H1 (cell line): ENCODE data around the gene SLC13A2. TPM values are rescaled to one million over a fixed set of nuclear protein-coding genes. Genes with fewer than 3 reads are reported as not detected.

Source experiments
- CTCF ChIA-PET: fragments of 300-600 bp; sonication (Branson Sonifier 250); formaldehyde crosslinking; loops from one replicate; lab custom pipeline; 2021; ENCODE audit not compliant: partially characterized antibody; lab: Charles Lee
- POLR2A ChIA-PET: fragments of 300-600 bp; sonication (Branson Sonifier 250); formaldehyde crosslinking; loops from one replicate; lab custom pipeline; 2021; ENCODE audit warnings: inconsistent platforms; ENCODE audit not compliant: partially characterized antibody; lab: Charles Lee
- DNase-seq, 2 experiments: peaks; one replicate each; pipeline versions ENCODE4 v3.0.0 to v3.0.0-alpha.2; 2010 to 2022; ENCODE audit warnings: low spot score in 2 of 2, low read depth in 1 of 2, mixed read lengths in 1 of 2
- FAIRE-seq: peaks from 2 replicates; lab custom pipeline; 2011; peaks lifted over from hg19 to GRCh38; lab: Jason Lieb, UNC
- H2AFZ ChIP-seq: 2 replicates; pipeline ENCODE4 v1.8.1; 2012; ENCODE audit warnings: low read length, inconsistent platforms
- H2AK5ac ChIP-seq: 2 replicates; pipeline ENCODE4 v1.6.1; 2013; ENCODE audit warnings: low read depth, low read length
- H2BK120ac ChIP-seq: replicated peaks from 2 replicates; pipeline ENCODE3; 2013; ENCODE audit warnings: low read depth, low read length, inconsistent platforms
- H2BK12ac ChIP-seq: 2 replicates; pipeline ENCODE4 v1.6.1; 2013; ENCODE audit warnings: low read depth, low read length
- H2BK15ac ChIP-seq: 2 replicates; pipeline ENCODE4 v1.6.1; 2013; ENCODE audit warnings: low read length
- H2BK20ac ChIP-seq: 2 replicates; pipeline ENCODE4 v1.6.1; 2013; ENCODE audit warnings: low read length
- H2BK5ac ChIP-seq: 2 replicates; pipeline ENCODE4 v1.6.1; 2013; ENCODE audit warnings: low read depth, low read length
- H3K14ac ChIP-seq: 2 replicates; pipeline ENCODE4 v1.6.1; 2013; ENCODE audit warnings: inconsistent platforms; ENCODE audit not compliant: insufficient read length
- H3K18ac ChIP-seq: 2 replicates; pipeline ENCODE4 v1.6.1; 2013; ENCODE audit warnings: low read length; ENCODE audit errors: extremely low read depth
- H3K23ac ChIP-seq: 2 replicates; pipeline ENCODE4 v1.6.1; 2013; ENCODE audit warnings: inconsistent platforms; ENCODE audit not compliant: insufficient read length
- H3K23me2 ChIP-seq: 2 replicates; pipeline ENCODE4 v1.6.1; 2013; ENCODE audit warnings: low read depth, low read length
- H3K27ac ChIP-seq: 2 replicates; pipeline ENCODE4 v1.6.1; 2011; ENCODE audit warnings: low read depth, low read length, inconsistent platforms
- H3K27me3 ChIP-seq, 4 experiments: replicated peaks in 1 of 4; 1 replicate in 1 of 4; 2 replicates in 3 of 4; pipeline versions ENCODE4 v1.6.1 to v1.8.1; 2011 to 2013; ENCODE audit warnings: low read length in 3 of 4, mild to moderate bottlenecking in 3 of 4, inconsistent platforms in 2 of 4, mixed read lengths in 2 of 4, moderate library complexity in 1 of 4; ENCODE audit not compliant: control insufficient read depth in 3 of 4, insufficient read depth in 3 of 4; ENCODE audit errors: extremely low read depth in 1 of 4
- H3K36me3 ChIP-seq, 4 experiments: 2 replicates each; pipeline versions ENCODE4 v1.6.1 to v1.8.1; 2011 to 2013; ENCODE audit warnings: mild to moderate bottlenecking in 4 of 4, low read length in 3 of 4, moderate library complexity in 2 of 4, control low read depth in 1 of 4, inconsistent platforms in 1 of 4; ENCODE audit not compliant: insufficient read depth in 4 of 4, control insufficient read depth in 2 of 4
- H3K4ac ChIP-seq: replicated peaks from 2 replicates; pipeline ENCODE3; 2013; ENCODE audit warnings: low read length, low read depth, mixed read lengths, inconsistent platforms; ENCODE audit not compliant: insufficient read length
- H3K4me1 ChIP-seq, 4 experiments: replicated peaks in 1 of 4; 1 replicate in 1 of 4; 2 replicates in 3 of 4; pipeline versions ENCODE4 v1.6.1 to v1.8.1; 2011 to 2013; ENCODE audit warnings: low read length in 3 of 4, inconsistent platforms in 2 of 4, mixed read lengths in 1 of 4; ENCODE audit not compliant: insufficient read depth in 4 of 4, control insufficient read depth in 3 of 4
- H3K4me2 ChIP-seq, 2 experiments: 2 replicates each; pipeline versions ENCODE4 v1.6.1 to v1.8.1; 2011 to 2013; ENCODE audit warnings: low read depth in 2 of 2, low read length in 2 of 2, control low read depth in 1 of 2, inconsistent platforms in 1 of 2, mild to moderate bottlenecking in 1 of 2; ENCODE audit not compliant: insufficient read depth in 1 of 2
- H3K4me3 ChIP-seq, 4 experiments: fragments of 200-600, 300-600 bp in 1 of 4; sonication (generic), shearing (Covaris generic), sonication (Bioruptor Twin) in 1 of 4; 2 replicates each; pipeline versions ENCODE4 v1.5.1 to v1.8.1; 2011 to 2016; ENCODE audit warnings: low read length in 4 of 4, low read depth in 3 of 4, control low read depth in 2 of 4, inconsistent platforms in 2 of 4, mild to moderate bottlenecking in 2 of 4, mixed read lengths in 1 of 4, moderate library complexity in 1 of 4; ENCODE audit not compliant: insufficient read depth in 2 of 4; ENCODE audit errors: extremely low read depth in 1 of 4
- H3K56ac ChIP-seq: replicated peaks from 2 replicates; pipeline ENCODE3; 2013; ENCODE audit warnings: low read depth, mild to moderate bottlenecking, mixed read lengths, low read length, inconsistent platforms; ENCODE audit not compliant: insufficient read length
- H3K79me1 ChIP-seq: 2 replicates; pipeline ENCODE4 v1.6.1; 2013; ENCODE audit warnings: low read depth, low read length, control low read depth
- H3K79me2 ChIP-seq, 2 experiments: 2 replicates each; pipeline versions ENCODE4 v1.6.1 to v1.8.1; 2012 to 2013; ENCODE audit warnings: low read length in 2 of 2, mild to moderate bottlenecking in 2 of 2, inconsistent platforms in 1 of 2; ENCODE audit not compliant: insufficient read depth in 2 of 2, control insufficient read depth in 1 of 2
- H3K9ac ChIP-seq, 4 experiments: replicated peaks in 1 of 4; 1 replicate in 1 of 4; 2 replicates in 3 of 4; pipeline versions ENCODE4 v1.6.1 to v1.8.1; 2011 to 2013; ENCODE audit warnings: low read depth in 3 of 4, low read length in 3 of 4, control low read depth in 2 of 4, mild to moderate bottlenecking in 2 of 4, moderate library complexity in 2 of 4, inconsistent platforms in 1 of 4; ENCODE audit errors: extremely low read depth in 1 of 4
- H3K9me3 ChIP-seq, 2 experiments: 2 replicates each; pipeline versions ENCODE4 v1.6.1 to v1.8.1; 2012 to 2013; ENCODE audit warnings: mild to moderate bottlenecking in 2 of 2, moderate library complexity in 2 of 2, control low read depth in 1 of 2, inconsistent platforms in 1 of 2, low read depth in 1 of 2, low read length in 1 of 2, mixed read lengths in 1 of 2; ENCODE audit not compliant: insufficient read depth in 2 of 2
- H4K20me1 ChIP-seq, 2 experiments: replicated peaks in 1 of 2; 2 replicates each; pipeline versions ENCODE3 to v1.8.1; 2011 to 2013; ENCODE audit warnings: inconsistent platforms in 2 of 2, low read length in 2 of 2, mild to moderate bottlenecking in 1 of 2; ENCODE audit not compliant: insufficient read depth in 2 of 2, control insufficient read depth in 1 of 2
- H4K5ac ChIP-seq: 2 replicates; pipeline ENCODE4 v1.6.1; 2013; ENCODE audit warnings: low read length, low read depth, mixed read lengths, inconsistent platforms; ENCODE audit not compliant: insufficient read length
- H4K8ac ChIP-seq: 2 replicates; pipeline ENCODE4 v1.8.0; 2013; ENCODE audit warnings: mild to moderate bottlenecking, moderate library complexity, low read length, inconsistent platforms; ENCODE audit not compliant: insufficient read depth; ENCODE audit errors: extremely low read depth
- H4K91ac ChIP-seq: replicated peaks from 2 replicates; pipeline ENCODE3; 2013; ENCODE audit warnings: low read length, mixed read lengths, inconsistent platforms; ENCODE audit not compliant: insufficient read length
- E2F6 ChIP-seq: IDR thresholded peaks from 2 replicates; pipeline ENCODE4 v1.6.1; 2012; ENCODE audit warnings: inconsistent platforms
- EZH2 ChIP-seq: fragments of 200-600 bp; sonication (generic); IDR thresholded peaks from 2 replicates; pipeline ENCODE4 v1.7.1; 2012; ENCODE audit warnings: low read depth, mild to moderate bottlenecking, moderate library complexity, low read length, inconsistent platforms; ENCODE audit not compliant: severe bottlenecking
- RFX5 ChIP-seq: IDR thresholded peaks from 2 replicates; pipeline ENCODE4 v1.6.1; 2011; ENCODE audit warnings: low read depth, low read length, improper control_type of control experiment, borderline replicate concordance
- TAF7 ChIP-seq: optimal IDR thresholded peaks from 2 replicates; pipeline ENCODE3; 2011; ENCODE audit warnings: low read depth, mild to moderate bottlenecking, inconsistent platforms, low read length, moderate library complexity, borderline replicate concordance
- TBP ChIP-seq: IDR thresholded peaks from 2 replicates; pipeline ENCODE4 v1.6.1; 2011; ENCODE audit warnings: low read depth, low read length, improper control_type of control experiment
- WGBS, 2 experiments: shearing (Covaris generic) in 1 of 2; methylation state at CpG; one replicate each; pipeline versions ENCODE4 v1.1.6 to v1.1.7; 2013 to 2015; ENCODE audit warnings: low lambda C conversion rate in 2 of 2, mixed read lengths in 2 of 2, inconsistent platforms in 1 of 2, low coverage in 1 of 2, missing lambda C conversion rate in 1 of 2; ENCODE audit not compliant: insufficient replicate concordance in 2 of 2, insufficient coverage in 1 of 2, insufficient read length in 1 of 2; ENCODE audit errors: extremely low coverage in 1 of 2, missing lambda C conversion rate in 1 of 2; 5-methylcytosine and 5-hydroxymethylcytosine counted together
- polyA plus RNA-seq, 7 experiments: library from polyadenylated mRNA; depleted of rRNA in 3 of 7; stranded (reverse) in 5 of 7; unstranded in 2 of 7; fragments of >200 nt in 5 of 7; fragments of 200-250 nt in 2 of 7; gene quantifications; 1 replicate in 5 of 7; 2 replicates in 1 of 7; 4 replicates in 1 of 7; pipeline versions ENCODE4 v1.2.1 to v1.2.3, GENCODE V29; 2011 to 2013; ENCODE audit warnings: missing spikeins in 2 of 7, mixed read lengths in 2 of 7
- total RNA-seq: library from RNA; stranded (reverse); fragmentation: NEBNext Ultra II Directional; extraction: Animal tissue kit (Norgen Biotek cat#: 25700); gene quantifications from 2 replicates; pipeline ENCODE4 v1.2.1, GENCODE V29; 2021

Gene SLC13A2
- total and polyA plus RNA-seq, 2 of the 8 experiments (the other 6 are each of a cell fraction or from before 2014, with no cell fraction given): not detected

- Histone ChIP-seq H4K8ac (no peak overlapping the region), H3K23ac (no peak overlapping the region), H3K36me3 (no peaks in the 10 kb centered on the region), H3K4ac (no peak overlapping the region), H4K91ac (no peak overlapping the region), H2BK12ac (no peak overlapping the region), H3K56ac (no peak overlapping the region), H3K23me2 (peaks cover 2% of the 10 kb centered on the region; the same call in 1 of the 2 replicates), H3K4me3 (no peak overlapping the region), H3K27ac (no peak overlapping the region), H3K14ac (no peak overlapping the region), H3K18ac (no peak overlapping the region), H4K5ac (no peak overlapping the region), H2BK20ac (no peak overlapping the region), H2AFZ (no peak overlapping the region), H3K27me3 (no peaks in the 10 kb centered on the region; a peak in 2 of 7 replicates), H2BK15ac (no peak overlapping the region), H3K79me2 (no peaks in the 10 kb centered on the region), H4K20me1 (no peaks in the 10 kb centered on the region), H3K4me1 (no peaks in the 10 kb centered on the region), H2BK5ac (no peak overlapping the region), H3K9ac (no peak overlapping the region), H2AK5ac (no peak overlapping the region), H3K9me3 (no peaks in the 10 kb centered on the region), H3K4me2 (no peak overlapping the region), H3K79me1 (no peaks in the 10 kb centered on the region), H2BK120ac (no peak overlapping the region)
- CTCF ChIA-PET: interaction anchor here (1.1 to 2.1 kb wide), 5 partner anchors 30 to 1854 kb away, joined by 4 to 9 read pairs (median 4); no protein-coding TSS in a partner anchor
- FAIRE-seq (no peak), DNase-seq (no peak)
- 74% methylated on average over 7 of the region's 7 CpGs; no CpG with 5 or more reads in 1 of the 2 experiments for WGBS, 2 experiments
- POLR2A ChIA-PET: interaction anchor here (1.2 kb wide), 1 partner anchor 101 kb away, joined by 3 read pairs; no protein-coding TSS in a partner anchor
- TF ChIP-seq E2F6: no peak
- TF ChIP-seq EZH2: no peak
- no peak for TF ChIP-seq RFX5
- no peak for TF ChIP-seq TAF7
- TF ChIP-seq TBP: no peak
These were observed 677 bp downstream of the SLC13A2 start for GRCh38 chr17:28474111-28474531.
